ENCODE data around the gene PIK3CB.

DNA sequence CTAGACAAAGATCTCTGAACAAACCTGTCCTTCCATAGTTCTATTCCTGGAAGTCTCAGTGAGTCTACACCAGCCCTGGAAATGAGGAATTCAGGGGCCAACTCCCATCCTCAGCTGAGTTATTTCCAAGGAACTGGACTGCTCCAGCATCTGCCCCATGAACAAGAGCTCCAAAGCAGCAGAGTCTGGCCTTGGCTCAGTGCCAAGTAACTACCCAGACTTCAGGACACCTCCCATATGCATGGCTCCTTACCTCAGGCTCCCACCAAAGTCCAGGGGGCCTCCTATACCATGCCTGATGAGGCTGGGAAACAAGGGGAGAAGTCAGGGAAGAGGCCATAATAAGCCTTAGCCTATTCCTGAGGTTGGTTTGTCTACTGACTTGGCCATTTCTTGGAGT lies 181.2 kb downstream of the PIK3CB start:
- no peak for TF ChIP-seq ZNF223 (tag by site-specific recombination; IDR thresholded peaks at IDR 0.05)
- TF ChIP-seq, protein P1, sequence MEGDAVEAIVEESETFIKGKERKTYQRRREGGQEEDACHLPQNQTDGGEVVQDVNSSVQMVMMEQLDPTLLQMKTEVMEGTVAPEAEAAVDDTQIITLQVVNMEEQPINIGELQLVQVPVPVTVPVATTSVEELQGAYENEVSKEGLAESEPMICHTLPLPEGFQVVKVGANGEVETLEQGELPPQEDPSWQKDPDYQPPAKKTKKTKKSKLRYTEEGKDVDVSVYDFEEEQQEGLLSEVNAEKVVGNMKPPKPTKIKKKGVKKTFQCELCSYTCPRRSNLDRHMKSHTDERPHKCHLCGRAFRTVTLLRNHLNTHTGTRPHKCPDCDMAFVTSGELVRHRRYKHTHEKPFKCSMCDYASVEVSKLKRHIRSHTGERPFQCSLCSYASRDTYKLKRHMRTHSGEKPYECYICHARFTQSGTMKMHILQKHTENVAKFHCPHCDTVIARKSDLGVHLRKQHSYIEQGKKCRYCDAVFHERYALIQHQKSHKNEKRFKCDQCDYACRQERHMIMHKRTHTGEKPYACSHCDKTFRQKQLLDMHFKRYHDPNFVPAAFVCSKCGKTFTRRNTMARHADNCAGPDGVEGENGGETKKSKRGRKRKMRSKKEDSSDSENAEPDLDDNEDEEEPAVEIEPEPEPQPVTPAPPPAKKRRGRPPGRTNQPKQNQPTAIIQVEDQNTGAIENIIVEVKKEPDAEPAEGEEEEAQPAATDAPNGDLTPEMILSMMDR (tag by site-specific recombination; IDR thresholded peaks at IDR 0.05), result no peak
- TF ChIP-seq, protein P2, sequence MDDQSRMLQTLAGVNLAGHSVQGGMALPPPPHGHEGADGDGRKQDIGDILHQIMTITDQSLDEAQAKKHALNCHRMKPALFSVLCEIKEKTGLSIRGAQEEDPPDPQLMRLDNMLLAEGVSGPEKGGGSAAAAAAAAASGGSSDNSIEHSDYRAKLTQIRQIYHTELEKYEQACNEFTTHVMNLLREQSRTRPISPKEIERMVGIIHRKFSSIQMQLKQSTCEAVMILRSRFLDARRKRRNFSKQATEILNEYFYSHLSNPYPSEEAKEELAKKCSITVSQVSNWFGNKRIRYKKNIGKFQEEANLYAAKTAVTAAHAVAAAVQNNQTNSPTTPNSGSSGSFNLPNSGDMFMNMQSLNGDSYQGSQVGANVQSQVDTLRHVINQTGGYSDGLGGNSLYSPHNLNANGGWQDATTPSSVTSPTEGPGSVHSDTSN (CRISPR knock-in tag; IDR thresholded peaks at IDR 0.05), result no peak
- TF ChIP-seq GLI4 (tag by site-specific recombination; IDR thresholded peaks at IDR 0.05), result no peak
- no peak for TF ChIP-seq ZNF514 (tag by site-specific recombination; IDR thresholded peaks at IDR 0.05)
- no peak for TF ChIP-seq ZNF24 (tag by site-specific recombination; IDR thresholded peaks at IDR 0.05)
- no peak for TF ChIP-seq YY1 (tag by site-specific recombination; IDR thresholded peaks at IDR 0.05)
- TF ChIP-seq ZNF549 (tag by site-specific recombination; IDR thresholded peaks at IDR 0.05), result no peak
- no peak for TF ChIP-seq ZNF747 (tag by site-specific recombination; IDR thresholded peaks at IDR 0.05)
- TF ChIP-seq ZNF157 (tag by site-specific recombination; IDR thresholded peaks at IDR 0.05), result no peak
- no peak for TF ChIP-seq ZNF701 (tag by site-specific recombination; IDR thresholded peaks at IDR 0.05)
- TF ChIP-seq, protein P3, sequence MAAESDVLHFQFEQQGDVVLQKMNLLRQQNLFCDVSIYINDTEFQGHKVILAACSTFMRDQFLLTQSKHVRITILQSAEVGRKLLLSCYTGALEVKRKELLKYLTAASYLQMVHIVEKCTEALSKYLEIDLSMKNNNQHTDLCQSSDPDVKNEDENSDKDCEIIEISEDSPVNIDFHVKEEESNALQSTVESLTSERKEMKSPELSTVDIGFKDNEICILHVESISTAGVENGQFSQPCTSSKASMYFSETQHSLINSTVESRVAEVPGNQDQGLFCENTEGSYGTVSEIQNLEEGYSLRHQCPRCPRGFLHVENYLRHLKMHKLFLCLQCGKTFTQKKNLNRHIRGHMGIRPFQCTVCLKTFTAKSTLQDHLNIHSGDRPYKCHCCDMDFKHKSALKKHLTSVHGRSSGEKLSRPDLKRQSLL (tag by site-specific recombination; IDR thresholded peaks at IDR 0.05), result no peak
- TF ChIP-seq, protein P4, sequence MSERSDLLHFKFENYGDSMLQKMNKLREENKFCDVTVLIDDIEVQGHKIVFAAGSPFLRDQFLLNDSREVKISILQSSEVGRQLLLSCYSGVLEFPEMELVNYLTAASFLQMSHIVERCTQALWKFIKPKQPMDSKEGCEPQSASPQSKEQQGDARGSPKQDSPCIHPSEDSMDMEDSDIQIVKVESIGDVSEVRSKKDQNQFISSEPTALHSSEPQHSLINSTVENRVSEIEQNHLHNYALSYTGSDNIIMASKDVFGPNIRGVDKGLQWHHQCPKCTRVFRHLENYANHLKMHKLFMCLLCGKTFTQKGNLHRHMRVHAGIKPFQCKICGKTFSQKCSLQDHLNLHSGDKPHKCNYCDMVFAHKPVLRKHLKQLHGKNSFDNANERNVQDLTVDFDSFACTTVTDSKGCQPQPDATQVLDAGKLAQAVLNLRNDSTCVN (tag by site-specific recombination; optimal IDR thresholded peaks at IDR 0.05), result no peak
- TF ChIP-seq MEIS1 (CRISPR knock-in tag; IDR thresholded peaks at IDR 0.05; ENCODE audit: borderline replicate concordance), result no peak

Data from HEK293 (cell line).